Measurements from ENCODE around the gene ARHGAP35. TPM values are rescaled to one million over a fixed set of nuclear protein-coding genes. Genes with fewer than 3 reads are reported as not detected.

ARHGAP35 gene
- total RNA-seq, result 40.3 and 74.0 TPM in 2 replicates

DNA sequence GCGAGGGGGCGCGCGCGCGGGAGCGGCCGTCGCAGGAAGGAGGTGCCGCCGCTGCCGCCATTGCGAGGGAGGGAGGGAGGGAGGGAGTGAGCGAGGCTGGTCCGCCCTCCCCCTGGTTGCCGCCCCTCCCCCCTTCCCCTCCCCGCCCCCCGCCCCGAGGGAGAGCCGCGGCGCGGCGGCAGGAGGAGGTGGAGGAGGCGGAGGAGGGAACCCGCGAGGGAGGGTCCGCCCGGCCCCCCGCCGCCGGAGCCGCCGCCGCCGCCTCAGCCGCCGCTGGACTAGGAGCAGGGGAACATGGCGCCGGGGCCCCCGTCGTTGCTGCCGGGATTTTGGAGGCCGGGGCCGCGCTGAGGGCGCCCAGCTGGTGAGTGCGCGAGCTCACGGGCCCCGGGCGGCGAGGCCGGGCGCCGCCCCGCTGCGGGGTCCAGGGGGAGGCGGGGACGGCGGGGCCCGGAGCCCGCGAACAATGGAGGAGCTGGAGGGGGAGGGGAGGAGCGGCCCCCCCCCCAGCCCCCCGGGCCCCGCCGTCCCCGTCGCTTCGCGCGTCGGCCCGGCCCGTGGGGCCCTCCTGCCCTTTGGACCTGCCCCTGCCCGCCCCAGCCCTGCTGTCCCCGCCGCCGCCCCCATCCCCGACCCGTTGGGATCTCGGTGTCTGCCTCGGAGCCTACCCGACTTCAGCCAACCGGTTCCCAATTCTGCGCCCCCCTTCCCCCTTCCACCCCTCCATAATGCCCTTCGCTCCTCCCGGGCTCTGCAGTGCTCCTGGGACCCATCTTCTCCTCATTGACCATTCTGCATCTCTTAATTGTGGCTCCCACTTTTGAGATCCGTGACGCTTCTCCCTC is at the start of gene ARHGAP35:
Gene ARHGAP35 (plus strand): TSS at position 152 of the 845 bp plus-strand sequence. CDS start 57,679 bp downstream, outside the sequence.

DNA sequence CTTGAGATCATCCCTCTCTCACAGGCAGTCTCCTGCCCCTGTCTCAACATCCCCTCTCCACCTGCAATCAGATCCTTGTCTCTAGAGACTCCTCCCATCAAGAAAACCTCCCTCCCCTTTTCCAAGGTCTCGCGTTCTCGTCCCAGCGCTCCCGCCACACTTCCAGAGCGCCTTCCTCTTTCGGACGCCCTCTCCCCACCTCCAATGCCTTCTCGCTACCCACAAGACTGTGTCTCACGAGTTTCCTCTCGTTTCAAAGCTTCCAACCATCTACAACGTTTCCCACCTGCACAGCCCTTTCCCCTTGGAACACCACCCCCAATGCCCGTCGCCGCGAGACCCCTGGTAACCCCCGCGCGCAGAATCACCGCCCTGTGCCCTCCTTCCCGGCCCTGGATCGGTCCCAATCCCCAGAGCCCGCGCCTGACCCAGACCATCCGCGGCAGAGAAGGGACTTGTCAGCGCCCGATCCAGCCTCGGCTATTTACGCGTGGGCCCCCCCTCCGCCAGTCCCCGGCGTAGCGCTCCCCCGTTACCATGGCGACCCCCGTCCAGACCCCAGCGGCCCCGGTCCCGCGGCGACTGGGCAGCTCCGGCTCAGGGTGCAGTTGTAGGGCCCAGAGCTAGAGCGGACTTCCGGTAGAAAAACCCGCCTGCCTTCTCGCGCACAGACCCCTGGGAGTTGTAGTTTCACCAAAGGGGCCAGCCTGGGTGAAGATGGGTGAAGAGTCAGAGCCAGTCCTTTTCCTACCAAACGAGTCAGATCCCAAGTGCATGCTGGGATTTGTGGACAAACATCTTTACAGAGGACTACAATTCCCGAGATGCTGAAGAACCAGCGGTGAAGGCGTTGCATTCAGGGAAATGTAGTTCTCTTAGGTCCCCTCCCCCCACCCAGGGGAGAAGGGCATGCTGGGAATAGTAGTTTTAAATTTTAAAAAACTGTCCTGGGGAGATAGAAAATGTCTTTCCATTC is 10.3 kb upstream of the ARHGAP35 start, which contains the start of gene AP2S1:
Gene AP2S1 (minus strand): TSS at position 619 of the 976 bp plus-strand sequence. CDS start 80 bp downstream, at position 539.

Other genes with a start within 250 kb of the ARHGAP35 start
- gene PTGIR, start 235.9 kb upstream of the ARHGAP35 start, total RNA-seq, result not detected in 2 replicates
- gene GNG8, start 224.8 kb upstream of the ARHGAP35 start, total RNA-seq, result not detected in 2 replicates
- under 0.01 TPM in 1 of 2 replicates, not detected in the other for gene DACT3, start 199.8 kb upstream of the ARHGAP35 start, total RNA-seq
- gene PRKD2, start 143.9 kb upstream of the ARHGAP35 start, total RNA-seq, result 17.4 and 50.8 TPM in 2 replicates
- gene FKRP, start 114.9 kb upstream of the ARHGAP35 start, total RNA-seq, result 10.9 and 16.9 TPM in 2 replicates
- gene STRN4, start 114.5 kb upstream of the ARHGAP35 start, total RNA-seq, result 85.8 and 94.1 TPM in 2 replicates
- gene SLC1A5, start 72.4 kb upstream of the ARHGAP35 start, total RNA-seq, result 330 and 503 TPM in 2 replicates
- 104 and 109 TPM in 2 replicates for gene AP2S1, start 10.2 kb upstream of the ARHGAP35 start, total RNA-seq
- 0.28 and 0.34 TPM in 2 replicates for gene NPAS1, start 158.8 kb downstream of the ARHGAP35 start, total RNA-seq
- gene TMEM160, start 187.6 kb downstream of the ARHGAP35 start, total RNA-seq, result 8.6 and 14.0 TPM in 2 replicates